GM12878 (cell line): ENCODE results near the gene CAPN10. TPM values are rescaled to one million over a fixed set of nuclear protein-coding genes. Genes with fewer than 3 reads are reported as not detected.

ENCODE experiments used
- ATAC-seq: fragments of 200-7000 bp; cut with Tn5 transposase; 3 replicates; pipeline ENCODE4 v1.9.1; 2020; ENCODE audit warnings: mild to moderate bottlenecking, moderate library complexity
- BruUV-seq: library from RNA; stranded (reverse); fragments of 400-500 nt; replicated peaks from 2 replicates; lab custom pipeline; 2021; lab: Mats Ljungman, UMichigan
- CTCF ChIA-PET: fragments of 300-600 bp; sonication (Branson Sonifier 250); formaldehyde crosslinking; extraction: SDS; loops from one replicate; lab custom pipeline; 2021; ENCODE audit warnings: inconsistent platforms; lab: Yijun Ruan, JAX
- POLR2A ChIA-PET: fragments of 350-600 bp; formaldehyde crosslinking; extraction: SDS; loops from one replicate; lab custom pipeline; 2021; ENCODE audit warnings: inconsistent platforms; lab: Charles Lee
- RAD21 ChIA-PET: fragments of 300-600 bp; sonication (Branson Sonifier 250); formaldehyde crosslinking; loops from one replicate; lab custom pipeline; 2023; ENCODE audit warnings: antibody characterized with exemption; ENCODE audit not compliant: unreplicated experiment; lab: Charles Lee
- SMC1A ChIA-PET: fragments of 300-600 bp; sonication (Branson Sonifier 250); formaldehyde crosslinking; loops from one replicate; lab custom pipeline; 2023; ENCODE audit not compliant: unreplicated experiment, uncharacterized antibody; lab: Charles Lee
- DNase-seq: peaks from one replicate; pipeline ENCODE4 v3.0.0-alpha.2; 2011; ENCODE audit warnings: low read depth, low spot score
- FAIRE-seq: peaks from 3 replicates; lab custom pipeline; 2011; peaks lifted over from hg19 to GRCh38; lab: Jason Lieb, UNC
- H2AFZ ChIP-seq: 2 replicates; pipeline ENCODE4 v1.6.0; 2011; ENCODE audit warnings: low read depth, low read length, control low read depth; ENCODE audit not compliant: control insufficient read depth
- H3K27ac ChIP-seq: 2 replicates; pipeline ENCODE4 v1.5.1; 2011; ENCODE audit warnings: control low read depth; ENCODE audit not compliant: control insufficient read depth, insufficient read depth
- H3K27me3 ChIP-seq, 2 experiments: replicated peaks in 1 of 2; 2 replicates each; pipeline versions ENCODE4 v1.6.0 to v1.6.1; 2011; ENCODE audit warnings: low read length in 1 of 2; ENCODE audit not compliant: control insufficient read depth in 2 of 2, insufficient read depth in 2 of 2
- H3K36me3 ChIP-seq, 2 experiments: 2 replicates each; pipeline ENCODE4 v1.5.1; 2011; ENCODE audit warnings: low read length in 1 of 2; ENCODE audit not compliant: control insufficient read depth in 2 of 2, insufficient read depth in 2 of 2
- H3K4me1 ChIP-seq: 2 replicates; pipeline ENCODE4 v1.6.1; 2011; ENCODE audit warnings: mild to moderate bottlenecking, low read length, moderate library complexity, mixed read lengths; ENCODE audit not compliant: control insufficient read depth, insufficient read depth
- H3K4me2 ChIP-seq: 2 replicates; pipeline ENCODE4 v1.6.0; 2011; ENCODE audit warnings: control low read depth; ENCODE audit not compliant: control insufficient read depth, insufficient read depth
- H3K4me3 ChIP-seq: fragments of 200-600 bp; sonication (generic); 2 replicates; pipeline ENCODE4 v1.5.1; 2016
- H3K79me2 ChIP-seq: 2 replicates; pipeline ENCODE4 v1.6.0; 2011; ENCODE audit warnings: low read length; ENCODE audit not compliant: control insufficient read depth, insufficient read depth
- H3K9ac ChIP-seq: 2 replicates; pipeline ENCODE4 v1.8.0; 2011; ENCODE audit warnings: low read length, control low read depth, mixed read lengths; ENCODE audit not compliant: control insufficient read depth, insufficient read depth
- H3K9me3 ChIP-seq: replicated peaks from 3 replicates; pipeline ENCODE4 v1.5.1; 2011; ENCODE audit warnings: mild to moderate bottlenecking, low read length; ENCODE audit not compliant: control insufficient read depth, insufficient read depth
- H4K20me1 ChIP-seq: 2 replicates; pipeline ENCODE4 v1.6.0; 2011; ENCODE audit not compliant: control insufficient read depth, insufficient read depth
- CBFB ChIP-seq: IDR thresholded peaks from 2 replicates; pipeline ENCODE4 v1.6.1; 2016; ENCODE audit warnings: antibody characterized with exemption, low read depth
- DPF2 ChIP-seq: fragments of 450-650 bp; IDR thresholded peaks from 2 replicates; pipeline ENCODE4 v1.6.1; 2017; ENCODE audit warnings: mild to moderate bottlenecking
- MLLT1 ChIP-seq: fragments of 450-650 bp; IDR thresholded peaks from 2 replicates; pipeline ENCODE4 v1.6.1; 2016; ENCODE audit warnings: mild to moderate bottlenecking
- POLR2AphosphoS5 ChIP-seq: IDR thresholded peaks from 2 replicates; pipeline ENCODE4 v1.6.1; 2011; ENCODE audit warnings: mild to moderate bottlenecking, low read length, inconsistent platforms
- SMAD5 ChIP-seq: IDR thresholded peaks from 2 replicates; pipeline ENCODE4 v1.6.1; 2016; ENCODE audit warnings: antibody characterized with exemption, low read depth
- WGBS: methylation state at CpG from one replicate; pipeline ENCODE4 v1.1.6; 2016; ENCODE audit warnings: low lambda C conversion rate; ENCODE audit not compliant: insufficient replicate concordance, insufficient coverage; ENCODE audit errors: missing lambda C conversion rate; 5-methylcytosine and 5-hydroxymethylcytosine counted together
- in situ Hi-C: fragments of 300-500 bp; cut with MboI; formaldehyde crosslinking; loops from 9 replicates; pipeline ENCODE4 v1.14.3; 2018; ENCODE audit warnings: mixed read lengths
- intact Hi-C: fragments of 100-400 bp; cut with micrococcal nuclease; formaldehyde crosslinking; loops from one replicate; pipeline ENCODE4 v1.14.2; 2022; ENCODE audit not compliant: unreplicated experiment
- polyA plus RNA-seq, 11 experiments: library from polyadenylated mRNA; depleted of rRNA in 4 of 11; unstranded in 6 of 11; stranded (reverse) in 5 of 11; fragments of >200 nt; fragmentation: Nextera tagmentation in 4 of 11; fragmentation: Illumina TruSeq in 1 of 11; extraction: Ambion mirVana in 4 of 11; extraction: Trizol in 1 of 11; gene quantifications; 1 replicate in 1 of 11; 2 replicates in 10 of 11; pipeline versions ENCODE4 v1.2.1 to v1.2.3, GENCODE V29; 2011 to 2016; ENCODE audit warnings: inconsistent platforms in 2 of 11, missing spikeins in 2 of 11, low read depth in 1 of 11
- total RNA-seq, 4 experiments: library from RNA; depleted of rRNA in 3 of 4; stranded (reverse); fragments of >200 nt in 3 of 4; fragmentation: Illumina TruSeq in 1 of 4; extraction: Trizol in 1 of 4; gene quantifications; 2 replicates each; pipeline versions ENCODE4 v1.2.1 to v1.2.3, GENCODE V29; 2013 to 2021
- TF ChIP-seq, protein P1 (sequence below): fragments of 450-650 bp; IDR thresholded peaks from 2 replicates; pipeline ENCODE4 v1.6.1; 2017; ENCODE audit warnings: low read depth, mild to moderate bottlenecking, moderate library complexity

The CAPN10 gene
- total and polyA plus RNA-seq, 10 of the 15 experiments (the other 5 are each of a cell fraction or from before 2014, with no cell fraction given), result 0.37 to 40.6 (median 17.5) TPM

DNA sequence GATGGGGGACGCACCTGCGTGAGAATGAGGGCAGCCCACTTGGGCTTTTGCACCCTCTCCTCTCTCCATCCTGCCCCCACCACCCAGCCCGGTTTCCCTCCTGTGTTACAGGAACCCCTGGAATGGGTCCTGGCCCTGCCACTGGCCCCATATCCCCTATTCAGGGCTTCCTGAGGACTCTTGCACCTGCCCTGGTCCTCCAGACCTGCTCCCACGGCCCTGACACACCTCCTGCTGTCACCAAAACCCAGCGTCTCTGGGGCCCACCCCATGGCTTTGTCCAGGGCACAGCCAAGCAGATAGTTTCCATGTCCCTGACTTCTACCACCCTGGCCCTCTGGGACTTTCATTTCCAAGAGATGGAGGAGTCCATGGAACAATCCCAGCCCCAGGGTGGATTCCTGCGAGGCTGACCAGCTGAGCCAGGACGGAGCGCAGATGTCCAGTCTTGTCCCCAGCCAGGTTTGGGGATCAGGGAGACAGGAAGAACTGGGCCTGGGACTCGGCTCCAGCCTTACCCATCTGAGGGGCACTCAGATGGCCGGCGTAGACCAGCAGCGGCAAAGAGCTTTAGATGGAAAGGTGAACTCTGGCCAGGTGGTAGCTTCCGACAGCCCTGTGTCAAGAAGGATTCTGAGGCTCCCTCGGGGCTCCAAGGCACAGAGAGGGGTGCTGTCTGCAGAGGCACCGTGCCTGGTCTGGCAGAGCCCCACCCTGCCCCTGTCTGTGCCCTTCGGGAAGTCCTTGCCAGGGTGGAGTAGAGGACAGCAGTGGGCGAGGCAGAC lies 50.8 kb downstream of the CAPN10 start:
- CTCF ChIA-PET, result interaction anchor here (0.6 kb wide), 1 partner anchor 123 kb away, joined by 3 read pairs; no protein-coding TSS in a partner anchor
- H2AFZ ChIP-seq, result no peak overlapping the region
- POLR2A ChIA-PET, result no interaction called here
- FAIRE-seq (no peak), ATAC-seq (no peak)
- SMC1A ChIA-PET, result no interaction called here
- peaks cover 2% of the 10 kb centered on the region; the same call in 1 of the 3 replicates for H3K9me3 ChIP-seq
- intact Hi-C loops, result no loop called here
- whole genome bisulfite sequencing, result 59% methylated on average over 16 of the region's 17 CpGs
- in situ Hi-C loops, result no loop called here
- H3K9ac ChIP-seq, result no peak overlapping the region
- no peak overlapping the region for H3K27ac ChIP-seq
- H4K20me1 ChIP-seq, result no peaks in the 10 kb centered on the region
- H3K36me3 ChIP-seq, result no peaks in the 10 kb centered on the region
- H3K4me1 ChIP-seq, result no peaks in the 10 kb centered on the region
- no peaks in the 10 kb centered on the region for H3K27me3 ChIP-seq
- no peak for TF ChIP-seq CBFB
- no peak for TF ChIP-seq SMAD5
- TF ChIP-seq MLLT1, result no peak
- no peak for TF ChIP-seq POLR2AphosphoS5
- TF ChIP-seq, protein P1, sequence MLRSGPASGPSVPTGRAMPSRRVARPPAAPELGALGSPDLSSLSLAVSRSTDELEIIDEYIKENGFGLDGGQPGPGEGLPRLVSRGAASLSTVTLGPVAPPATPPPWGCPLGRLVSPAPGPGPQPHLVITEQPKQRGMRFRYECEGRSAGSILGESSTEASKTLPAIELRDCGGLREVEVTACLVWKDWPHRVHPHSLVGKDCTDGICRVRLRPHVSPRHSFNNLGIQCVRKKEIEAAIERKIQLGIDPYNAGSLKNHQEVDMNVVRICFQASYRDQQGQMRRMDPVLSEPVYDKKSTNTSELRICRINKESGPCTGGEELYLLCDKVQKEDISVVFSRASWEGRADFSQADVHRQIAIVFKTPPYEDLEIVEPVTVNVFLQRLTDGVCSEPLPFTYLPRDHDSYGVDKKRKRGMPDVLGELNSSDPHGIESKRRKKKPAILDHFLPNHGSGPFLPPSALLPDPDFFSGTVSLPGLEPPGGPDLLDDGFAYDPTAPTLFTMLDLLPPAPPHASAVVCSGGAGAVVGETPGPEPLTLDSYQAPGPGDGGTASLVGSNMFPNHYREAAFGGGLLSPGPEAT, result no peak
- TF ChIP-seq DPF2, result no peak
- TF ChIP-seq, all 136 proteins: peak for 0
- no peak for DNase-seq
- BruUV-seq, result no TSS peak
- Histone ChIP-seq H3K4me3 (no peak overlapping the region), H3K4me2 (no peak overlapping the region), H3K79me2 (no peaks in the 10 kb centered on the region)
- RAD21 ChIA-PET, result no interaction called here
